Measurements from ENCODE around the gene GLA. TPM values are rescaled to one million over a fixed set of nuclear protein-coding genes. Genes with fewer than 3 reads are reported as not detected.

The GLA gene
- total RNA-seq, 1 donor from 2014 or later = 36.7 TPM

GRCh38 chrX:101417981-101418841 is 10.5 kb upstream of the GLA start:
- Mint-ChIP-seq H3K27me3 (no peaks in the 10 kb centered on the region), H3K4me3 (ENCODE audit: low read depth) (peak overlapping the region; percentile 86), H3K4me1 (ENCODE audit: low read depth) (peaks cover 28% of the 10 kb centered on the region), H3K9me3 (ENCODE audit: low read depth) (peaks cover 25% of the 10 kb centered on the region), H3K27ac (peak overlapping the region; percentile 100), H3K36me3 (ENCODE audit: insufficient read depth) (peaks cover 7% of the 10 kb centered on the region)
- peak; percentile 25 for DNase-seq (ENCODE audit: low spot score, unreplicated experiment)
- TF ChIP-seq CTCF (IDR thresholded peaks at IDR 0.05; ENCODE audit: unreplicated experiment) = no peak

GRCh38 chrX:101417190-101417589 is 9.5 kb upstream of the GLA start:
- Mint-ChIP-seq H3K27ac (peak overlapping the region; percentile 100), H3K36me3 (ENCODE audit: insufficient read depth) (peaks cover 15% of the 10 kb centered on the region), H3K9me3 (ENCODE audit: low read depth) (peaks cover 34% of the 10 kb centered on the region), H3K4me1 (ENCODE audit: low read depth) (peaks cover 27% of the 10 kb centered on the region), H3K27me3 (no peaks in the 10 kb centered on the region), H3K4me3 (ENCODE audit: low read depth) (peak overlapping the region; percentile 86)
- no peak for DNase-seq (ENCODE audit: low spot score, unreplicated experiment)
- TF ChIP-seq CTCF (IDR thresholded peaks at IDR 0.05; ENCODE audit: unreplicated experiment) = no peak

DNA sequence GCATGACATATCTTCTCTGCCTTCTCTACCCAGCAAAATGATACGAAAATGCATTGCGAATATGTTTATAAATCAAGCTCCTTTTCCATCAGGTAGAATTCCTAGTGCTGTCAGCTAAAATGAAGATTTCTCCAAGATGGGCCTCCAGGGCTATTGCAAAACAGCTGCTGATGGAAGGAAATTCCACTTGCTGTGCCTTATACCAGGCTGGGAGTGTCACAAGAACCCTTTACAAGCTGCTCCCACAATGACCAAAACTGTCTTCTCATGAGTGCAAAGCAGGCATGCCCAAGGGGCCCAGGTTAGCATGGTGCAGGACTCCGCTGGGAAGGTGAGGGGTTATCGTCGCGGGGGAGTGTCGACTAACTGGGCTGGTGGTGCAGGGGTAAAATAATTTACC is 9.0 kb upstream of the GLA start:
- H3K9me3 Mint-ChIP-seq (ENCODE audit: low read depth) = peaks cover 34% of the 10 kb centered on the region
- TF ChIP-seq CTCF (IDR thresholded peaks at IDR 0.05; ENCODE audit: unreplicated experiment) = no peak
- H3K27ac Mint-ChIP-seq = peak overlapping the region; percentile 100
- peak overlapping the region; percentile 29 for H3K4me3 Mint-ChIP-seq (ENCODE audit: low read depth)
- H3K27me3 Mint-ChIP-seq = no peaks in the 10 kb centered on the region
- H3K36me3 Mint-ChIP-seq (ENCODE audit: insufficient read depth) = peaks cover 16% of the 10 kb centered on the region
- DNase-seq (ENCODE audit: low spot score, unreplicated experiment) = no peak
- H3K4me1 Mint-ChIP-seq (ENCODE audit: low read depth) = peaks cover 26% of the 10 kb centered on the region

- Mint-ChIP-seq H3K9me3 (ENCODE audit: low read depth) (peaks cover 27% of the 10 kb centered on the region), H3K4me1 (ENCODE audit: low read depth) (peaks cover 29% of the 10 kb centered on the region), H3K36me3 (ENCODE audit: insufficient read depth) (peaks cover 10% of the 10 kb centered on the region), H3K4me3 (ENCODE audit: low read depth) (no peak overlapping the region), H3K27ac (peak overlapping the region; percentile 88), H3K27me3 (no peaks in the 10 kb centered on the region)
- no peak for DNase-seq (ENCODE audit: low spot score, unreplicated experiment)
- TF ChIP-seq CTCF (IDR thresholded peaks at IDR 0.05; ENCODE audit: unreplicated experiment) = peak; percentile 67
Measured at GRCh38 chrX:101415180-101416145, 7.7 kb upstream of the GLA start.

DNA sequence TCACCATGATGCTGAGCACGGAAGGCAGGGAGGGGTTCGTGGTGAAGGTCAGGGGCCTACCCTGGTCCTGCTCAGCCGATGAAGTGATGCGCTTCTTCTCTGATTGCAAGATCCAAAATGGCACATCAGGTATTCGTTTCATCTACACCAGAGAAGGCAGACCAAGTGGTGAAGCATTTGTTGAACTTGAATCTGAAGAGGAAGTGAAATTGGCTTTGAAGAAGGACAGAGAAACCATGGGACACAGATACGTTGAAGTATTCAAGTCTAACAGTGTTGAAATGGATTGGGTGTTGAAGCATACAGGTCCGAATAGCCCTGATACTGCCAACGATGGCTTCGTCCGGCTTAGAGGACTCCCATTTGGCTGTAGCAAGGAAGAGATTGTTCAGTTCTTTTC is 4.3 kb upstream of the GLA start:
- no peak for DNase-seq (ENCODE audit: low spot score, unreplicated experiment)
- peaks cover 15% of the 10 kb centered on the region for H3K9me3 Mint-ChIP-seq (ENCODE audit: low read depth)
- H3K36me3 Mint-ChIP-seq (ENCODE audit: insufficient read depth) = peaks cover 8% of the 10 kb centered on the region
- H3K27ac Mint-ChIP-seq = no peak overlapping the region
- no peak for TF ChIP-seq CTCF (IDR thresholded peaks at IDR 0.05; ENCODE audit: unreplicated experiment)
- no peak overlapping the region for H3K4me3 Mint-ChIP-seq (ENCODE audit: low read depth)
- peaks cover 17% of the 10 kb centered on the region for H3K4me1 Mint-ChIP-seq (ENCODE audit: low read depth)
- H3K27me3 Mint-ChIP-seq = no peaks in the 10 kb centered on the region

All from progenitor cell of endocrine pancreas (in vitro differentiated cells).